Tibial nerve (tissue), 4 donors: Measurements from ENCODE around the gene TRIOBP. TPM values are rescaled to one million over a fixed set of nuclear protein-coding genes. Genes with fewer than 3 reads are reported as not detected.

Experiments used
- DNase-seq, 2 donors: peaks; one replicate each; pipeline ENCODE4 v3.0.0-alpha.2; 2019; ENCODE audit warnings: low spot score in 2 of 2
- H3K27ac ChIP-seq, 4 donors: fragments of 200-600 bp; sonication (generic) in 3 of 4; one replicate each; pipeline ENCODE4 v1.5.1; 2017 to 2019; ENCODE audit warnings: mild to moderate bottlenecking in 1 of 4
- H3K27me3 ChIP-seq, 2 donors: fragments of 200-600 bp; sonication (generic) in 1 of 2; one replicate each; pipeline versions ENCODE4 v1.5.1 to v1.6.0; 2017 to 2019
- H3K36me3 ChIP-seq, 3 donors: fragments of 200-600 bp; sonication (generic); one replicate each; pipeline ENCODE4 v1.5.1; 2018 to 2019
- H3K4me1 ChIP-seq, 4 donors: fragments of 200-600 bp; sonication (generic) in 3 of 4; one replicate each; pipeline ENCODE4 v1.5.1; 2017 to 2019
- H3K4me3 ChIP-seq, 4 donors: fragments of 200-600 bp; sonication (generic) in 3 of 4; one replicate each; pipeline ENCODE4 v1.5.1; 2017 to 2019; ENCODE audit warnings: mild to moderate bottlenecking in 1 of 4, moderate library complexity in 1 of 4
- H3K9me3 ChIP-seq, 4 donors: fragments of 200-600 bp; sonication (generic) in 3 of 4; one replicate each; pipeline ENCODE4 v1.5.1; 2017 to 2019
- CTCF ChIP-seq, 5 experiments: fragments of 200-600 bp in 3 of 5; fragments of 450-650 bp in 2 of 5; sonication (generic) in 3 of 5; IDR thresholded peaks; one replicate each; pipeline ENCODE4 v1.5.1; 2016 to 2019; ENCODE audit warnings: antibody characterized with exemption in 5 of 5, mild to moderate bottlenecking in 3 of 5, moderate library complexity in 2 of 5
- EP300 ChIP-seq, 2 donors: sonication (generic); formaldehyde crosslinking; IDR thresholded peaks; one replicate each; pipeline ENCODE4 v1.6.1; 2017; ENCODE audit warnings: antibody characterized with exemption in 2 of 2, mild to moderate bottlenecking in 1 of 2
- POLR2A ChIP-seq, 2 donors: fragments of 450-650 bp; IDR thresholded peaks; one replicate each; pipeline ENCODE4 v1.6.1; 2017; ENCODE audit warnings: antibody characterized with exemption in 2 of 2, mild to moderate bottlenecking in 2 of 2, moderate library complexity in 2 of 2
- WGBS, 2 donors: methylation state at CpG; one replicate each; pipeline ENCODE4 v1.1.5; 2018; 5-methylcytosine and 5-hydroxymethylcytosine counted together
- total RNA-seq, 4 donors: library from RNA; depleted of rRNA; stranded (reverse); fragments of >200 nt; gene quantifications; one replicate each; pipeline ENCODE4 v1.1.0, GENCODE V29; 2016

Gene TRIOBP
- total RNA-seq, 4 donors from 2014 or later, result 140 to 160 (median 151) TPM

- Histone ChIP-seq H3K36me3 (no peaks in the 10 kb centered on the region), H3K4me3 (no peak overlapping the region), H3K27me3 (no peaks in the 10 kb centered on the region), H3K9me3 (no peaks in the 10 kb centered on the region), H3K4me1 (peaks cover 0 to 32% (median 5%) of the 10 kb centered on the region in 4 donors), H3K27ac (peak overlapping the region; percentile 43 to 84 (median 60))
- no peak for DNase-seq
- WGBS, 2 donors, result 85 to 86% methylated on average over 11 of the region's 11 CpGs
- TF ChIP-seq EP300 (IDR thresholded peaks at IDR 0.05), result no peak
- no peak for TF ChIP-seq CTCF (IDR thresholded peaks at IDR 0.05)
- TF ChIP-seq POLR2A (IDR thresholded peaks at IDR 0.05), result no peak
Measured at GRCh38 chr22:37733625-37734401, 37.0 kb downstream of the TRIOBP start.

DNA sequence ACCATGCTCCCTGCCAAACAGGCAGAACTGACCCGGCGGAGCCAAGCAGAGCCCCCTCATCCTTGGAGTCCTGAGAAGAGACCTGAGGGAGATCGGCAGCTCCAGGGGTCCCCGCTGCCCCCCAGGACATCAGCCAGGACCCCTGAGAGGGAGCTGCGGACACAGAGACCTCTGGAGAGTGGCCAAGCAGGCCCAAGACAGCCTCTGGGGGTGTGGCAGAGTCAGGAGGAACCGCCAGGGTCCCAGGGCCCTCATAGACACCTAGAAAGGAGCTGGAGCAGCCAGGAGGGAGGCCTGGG, 37.5 kb downstream of the TRIOBP start:
- TF ChIP-seq CTCF (IDR thresholded peaks at IDR 0.05) (no peak), EP300 (IDR thresholded peaks at IDR 0.05) (no peak), POLR2A (IDR thresholded peaks at IDR 0.05) (no peak)
- Histone ChIP-seq H3K36me3 (no peaks in the 10 kb centered on the region), H3K27me3 (no peaks in the 10 kb centered on the region), H3K9me3 (no peaks in the 10 kb centered on the region), H3K4me1 (peaks cover 0 to 37% (median 7%) of the 10 kb centered on the region in 4 donors), H3K27ac (peak overlapping the region; percentile 43 to 84 (median 60)), H3K4me3 (no peak overlapping the region)
- no peak for DNase-seq
- WGBS, 2 donors, result 72 to 81% methylated on average over 4 of the region's 6 CpGs

- WGBS, 2 donors, result 54 to 69% methylated on average over 5 to 14 of the region's 16 CpGs
- H3K36me3 ChIP-seq, result no peaks in the 10 kb centered on the region
- H3K27me3 ChIP-seq, result no peaks in the 10 kb centered on the region
- DNase-seq, result peak in 1 of 2 donors; percentile 46
- H3K27ac ChIP-seq, result peak overlapping the region; percentile 43 to 84 (median 60)
- peaks cover 0 to 44% (median 9%) of the 10 kb centered on the region in 4 donors for H3K4me1 ChIP-seq
- TF ChIP-seq POLR2A (IDR thresholded peaks at IDR 0.05) (no peak), CTCF (IDR thresholded peaks at IDR 0.05) (peak in 4 of 5 experiments; percentile 32 to 69 (median 49))
- no peaks in the 10 kb centered on the region for H3K9me3 ChIP-seq
- H3K4me3 ChIP-seq, result no peak overlapping the region
Measured at GRCh38 chr22:37734964-37735451, 38.2 kb downstream of the TRIOBP start.

DNA sequence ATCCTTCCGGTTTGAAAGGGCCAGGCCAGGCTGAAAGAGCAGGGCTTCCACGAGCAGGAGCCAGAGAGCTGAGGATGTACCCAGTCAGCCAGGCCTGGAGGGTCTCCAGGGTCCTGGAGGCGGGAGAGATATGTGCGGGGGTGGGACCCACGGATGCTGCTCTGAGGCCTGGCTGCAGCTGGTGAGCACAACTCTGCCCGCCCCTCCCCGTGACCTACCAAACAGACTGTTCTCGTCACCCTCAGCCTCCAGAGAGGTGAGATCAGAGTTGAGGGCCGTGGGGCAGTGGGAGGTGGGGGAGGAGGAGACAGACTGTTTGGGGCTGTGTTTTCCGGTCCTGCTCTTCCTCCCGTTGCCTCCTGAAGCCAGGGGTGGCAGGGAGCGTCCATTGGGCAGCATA, 42.2 kb downstream of the TRIOBP start:
- peaks cover 0 to 69% (median 22%) of the 10 kb centered on the region in 4 donors for H3K4me1 ChIP-seq
- peak; percentile 72 to 74 for DNase-seq
- WGBS, 2 donors, result 20 to 25% methylated on average over 12 of the region's 12 CpGs
- TF ChIP-seq CTCF (IDR thresholded peaks at IDR 0.05) (no peak), EP300 (IDR thresholded peaks at IDR 0.05) (no peak), POLR2A (IDR thresholded peaks at IDR 0.05) (no peak)
- peak overlapping the region in 2 of 4 donors; percentile 66 to 72 for H3K27ac ChIP-seq
- H3K4me3 ChIP-seq, result no peak overlapping the region
- no peaks in the 10 kb centered on the region for H3K27me3 ChIP-seq
- no peaks in the 10 kb centered on the region for H3K9me3 ChIP-seq
- no peaks in the 10 kb centered on the region for H3K36me3 ChIP-seq

- DNase-seq, result peak in 1 of 2 donors; percentile 25
- H3K4me3 ChIP-seq, result no peak overlapping the region
- no peaks in the 10 kb centered on the region for H3K27me3 ChIP-seq
- no peaks in the 10 kb centered on the region for H3K36me3 ChIP-seq
- TF ChIP-seq POLR2A (IDR thresholded peaks at IDR 0.05), result no peak
- no peak for TF ChIP-seq CTCF (IDR thresholded peaks at IDR 0.05)
- TF ChIP-seq EP300 (IDR thresholded peaks at IDR 0.05), result no peak
- H3K4me1 ChIP-seq, result peaks cover 0 to 69% (median 20%) of the 10 kb centered on the region in 4 donors
- peak overlapping the region in 2 of 4 donors; percentile 66 to 72 for H3K27ac ChIP-seq
- WGBS, 2 donors, result 85 to 90% methylated on average over 17 of the region's 17 CpGs
- no peaks in the 10 kb centered on the region for H3K9me3 ChIP-seq
Measured at GRCh38 chr22:37739611-37740049, 42.8 kb downstream of the TRIOBP start.
